Ovary (tissue), 9 donors: ENCODE data around the gene JAKMIP3. TPM values are rescaled to one million over a fixed set of nuclear protein-coding genes. Genes with fewer than 3 reads are reported as not detected.

ENCODE experiments used
- DNase-seq, 5 donors: peaks; one replicate each; pipeline ENCODE4 v3.0.0-alpha.2; 2019 to 2020
- H3K27ac ChIP-seq, 2 donors: fragments of 200-600 bp; one replicate each; pipeline versions ENCODE4 v1.5.1 to v1.8.0; 2019 to 2022
- H3K27me3 ChIP-seq: fragments of 200-600 bp; one replicate; pipeline ENCODE4 v1.8.0; 2022
- H3K36me3 ChIP-seq: fragments of 200-600 bp; sonication (generic); one replicate; pipeline ENCODE4 v1.5.1; 2019
- H3K4me1 ChIP-seq: one replicate; pipeline ENCODE4 v1.8.1; 2013; ENCODE audit warnings: mild to moderate bottlenecking, moderate library complexity; ENCODE audit not compliant: insufficient read depth
- H3K4me3 ChIP-seq: fragments of 200-600 bp; sonication (generic); one replicate; pipeline ENCODE4 v1.5.1; 2017
- H3K9me3 ChIP-seq, 2 donors: fragments of 200-600 bp in 1 of 2; sonication (generic) in 1 of 2; one replicate each; pipeline versions ENCODE4 v1.5.1 to v1.8.1; 2013 to 2019; ENCODE audit warnings: mild to moderate bottlenecking in 1 of 2, moderate library complexity in 1 of 2
- CTCF ChIP-seq, 3 donors: fragments of 450-650 bp in 2 of 3; fragments of 200-600 bp in 1 of 3; IDR thresholded peaks; one replicate each; pipeline versions ENCODE4 v1.5.1 to v1.8.0; 2016 to 2022; ENCODE audit warnings: antibody characterized with exemption in 3 of 3, mild to moderate bottlenecking in 1 of 3
- EP300 ChIP-seq: sonication (generic); formaldehyde crosslinking; IDR thresholded peaks from one replicate; pipeline ENCODE4 v1.6.1; 2017; ENCODE audit warnings: antibody characterized with exemption
- POLR2A ChIP-seq: fragments of 450-650 bp; IDR thresholded peaks from one replicate; pipeline ENCODE4 v1.6.1; 2017; ENCODE audit warnings: antibody characterized with exemption, mild to moderate bottlenecking, moderate library complexity
- WGBS, 3 donors: extraction: QIAGEN DNeasy Blood & Tissue Kit in 1 of 3; methylation state at CpG; one replicate each; pipeline versions ENCODE4 v1.1.5 to v1.1.7; 2013 to 2017; 5-methylcytosine and 5-hydroxymethylcytosine counted together
- intact Hi-C, 4 donors: fragments of 100-400 bp; cut with DNase I; formaldehyde crosslinking; loops; one replicate each; pipeline versions ENCODE4 v1.11.0 to v1.15.1; 2022 to 2023
- polyA plus RNA-seq, 2 donors: library from polyadenylated mRNA; stranded (reverse); fragments of 200-250 nt in 1 of 2; fragments of 350-450 nt in 1 of 2; fragmentation: Illumina TruSeq in 1 of 2; extraction: RNeasy Lipid Tissue Mini Kit (QIAGEN cat#74804) in 1 of 2; gene quantifications; one replicate each; pipeline ENCODE4 v1.2.3, GENCODE V29; 2013 to 2014
- total RNA-seq, 7 donors: library from RNA; depleted of rRNA in 2 of 7; stranded (reverse); fragments of >200 nt in 2 of 7; fragmentation: NEBNext Ultra II Directional in 3 of 7; extraction: Animal tissue kit (Norgen Biotek cat#: 25700) in 3 of 7; gene quantifications; one replicate each; pipeline versions ENCODE4 v1.1.0 to v1.2.4, GENCODE V29; 2016 to 2023
- donor health status: DM: no; HTN: no; CAD: no; lungs with moderate emphysema.
- donor health status: DM: no; HTN: no; CAD: no.
- donor health status: Bipolar disorder and iron deficiency.
- donor health status: DM: yes; HTN: yes; CAD: no.
- donor health status: DM: no; HTN: no; CAD: no.
- donor health status: DM: yes; HTN: yes; CAD: no.

The JAKMIP3 gene
- total and polyA plus RNA-seq, 9 donors = 0.48 to 2.5 (median 1.5) TPM

GRCh38 chr10:132033632-132034031 lies 32.1 kb upstream of the JAKMIP3 start:
- DNase-seq = no peak
- 88 to 90% (median 90%) methylated on average over 5 of the region's 5 CpGs for WGBS, 3 donors
- H3K4me1 ChIP-seq = peaks cover 4% of the 10 kb centered on the region
- no peaks in the 10 kb centered on the region for H3K9me3 ChIP-seq
- H3K27ac ChIP-seq = no peak overlapping the region
- no peaks in the 10 kb centered on the region for H3K27me3 ChIP-seq
- TF ChIP-seq EP300 = no peak
- TF ChIP-seq POLR2A = no peak
- TF ChIP-seq CTCF (IDR thresholded peaks at IDR 0.05) = no peak
- no peaks in the 10 kb centered on the region for H3K36me3 ChIP-seq
- intact Hi-C loops = loop anchor here in 1 of 4 donors (10.0 kb wide), 1 partner anchor 111 kb away; no protein-coding TSS in a partner anchor
- no peak overlapping the region for H3K4me3 ChIP-seq

GRCh38 chr10:132035476-132035875 lies 30.3 kb upstream of the JAKMIP3 start:
- no peak for DNase-seq
- intact Hi-C loops = loop anchor here in 1 of 4 donors (10.0 kb wide), 1 partner anchor 109 kb away; no protein-coding TSS in a partner anchor

GRCh38 chr10:132036153-132036886 lies 29.4 kb upstream of the JAKMIP3 start:
- Histone ChIP-seq H3K36me3 (no peaks in the 10 kb centered on the region), H3K4me1 (peaks cover 4% of the 10 kb centered on the region), H3K27me3 (no peaks in the 10 kb centered on the region), H3K4me3 (peak overlapping the region; percentile 29), H3K9me3 (no peaks in the 10 kb centered on the region), H3K27ac (no peak overlapping the region)
- intact Hi-C loops = loop anchor here in 1 of 4 donors (10.0 kb wide), 1 partner anchor 108 kb away; no protein-coding TSS in a partner anchor
- TF ChIP-seq EP300 (no peak), CTCF (IDR thresholded peaks at IDR 0.05) (no peak), POLR2A (no peak)
- WGBS, 3 donors = 1% methylated on average over 35 to 100 of the region's 100 CpGs
- peak in 4 of 5 donors; percentile 25 to 60 (median 48) for DNase-seq

More at GRCh38 chr10:132035476-132035875, 30.3 kb upstream of the JAKMIP3 start:
- H3K9me3 ChIP-seq = no peaks in the 10 kb centered on the region
- TF ChIP-seq POLR2A (no peak), EP300 (no peak), CTCF (IDR thresholded peaks at IDR 0.05) (no peak)
- H3K27ac ChIP-seq = no peak overlapping the region
- H3K4me3 ChIP-seq = no peak overlapping the region
- 81 to 85% (median 84%) methylated on average over 8 of the region's 8 CpGs for WGBS, 3 donors
- H3K36me3 ChIP-seq = no peaks in the 10 kb centered on the region
- peaks cover 4% of the 10 kb centered on the region for H3K4me1 ChIP-seq
- H3K27me3 ChIP-seq = no peaks in the 10 kb centered on the region

GRCh38 chr10:132036887-132037675 lies 28.7 kb upstream of the JAKMIP3 start:
- WGBS, 3 donors = 5 to 11% (median 7%) methylated on average over 22 to 44 of the region's 44 CpGs
- H3K27ac ChIP-seq = no peak overlapping the region
- H3K27me3 ChIP-seq = no peaks in the 10 kb centered on the region
- intact Hi-C loops = loop anchor here in 1 of 4 donors (10.0 kb wide), 1 partner anchor 108 kb away; no protein-coding TSS in a partner anchor
- H3K36me3 ChIP-seq = no peaks in the 10 kb centered on the region
- TF ChIP-seq POLR2A (no peak), CTCF (IDR thresholded peaks at IDR 0.05) (no peak), EP300 (no peak)
- H3K9me3 ChIP-seq = no peaks in the 10 kb centered on the region
- peak overlapping the region; percentile 29 for H3K4me3 ChIP-seq
- no peak for DNase-seq
- H3K4me1 ChIP-seq = peaks cover 4% of the 10 kb centered on the region
